Activated CD8-positive, alpha-beta T cell treated with anti-CD3 and anti-CD28 coated beads for 36 hours (primary cell): Measurements from ENCODE around the gene CXCL16. TPM values are rescaled to one million over a fixed set of nuclear protein-coding genes. Genes with fewer than 3 reads are reported as not detected.

Experiments
- ATAC-seq: fragments of 200-7000 bp; cut with Tn5 transposase; one replicate; pipeline ENCODE4 v1.10.0; 2021; ENCODE audit warnings: mild to moderate bottlenecking, moderate library complexity
- CTCF ChIA-PET: fragments of 350-600 bp; sonication (Branson Sonifier 250); formaldehyde crosslinking; loops from one replicate; lab custom pipeline; 2021; ENCODE audit warnings: antibody characterized with exemption; lab: Charles Lee
- POLR2A ChIA-PET: fragments of 350-600 bp; sonication (Branson Sonifier 250); formaldehyde crosslinking; loops from one replicate; lab custom pipeline; 2021; ENCODE audit warnings: antibody characterized with exemption; lab: Charles Lee
- DNase-seq: peaks from one replicate; pipeline ENCODE4 v3.0.0-alpha.2; 2020
- H3K27ac Mint-ChIP-seq: one replicate; pipeline ENCODE4 v1.8.0; 2021; ENCODE audit warnings: mild to moderate bottlenecking, mixed read lengths
- H3K27me3 Mint-ChIP-seq: one replicate; pipeline ENCODE4 v1.8.0; 2021; ENCODE audit warnings: mixed read lengths
- H3K36me3 Mint-ChIP-seq: one replicate; pipeline ENCODE4 v1.8.0; 2021; ENCODE audit warnings: low read depth, mixed read lengths
- H3K4me1 Mint-ChIP-seq: one replicate; pipeline ENCODE4 v1.8.0; 2021; ENCODE audit warnings: low read depth, mixed read lengths
- H3K4me3 Mint-ChIP-seq: one replicate; pipeline ENCODE4 v1.8.0; 2021; ENCODE audit warnings: mild to moderate bottlenecking, moderate library complexity, mixed read lengths
- H3K9me3 Mint-ChIP-seq: one replicate; pipeline ENCODE4 v1.8.0; 2021; ENCODE audit warnings: mixed read lengths
- CTCF ChIP-seq: fragments of 200-600 bp; IDR thresholded peaks from one replicate; pipeline ENCODE4 v1.8.0; 2022; ENCODE audit warnings: antibody characterized with exemption, mild to moderate bottlenecking
- intact Hi-C: fragments of 100-400 bp; cut with micrococcal nuclease; formaldehyde crosslinking; loops from one replicate; pipeline ENCODE4 v1.10.0; 2022
- total RNA-seq, 2 experiments: library from RNA; stranded (reverse); gene quantifications; one replicate each; pipeline ENCODE4 v1.2.3, GENCODE V29; 2021

Gene CXCL16
- total RNA-seq, 2 experiments from 2014 or later, result 2.0 to 2.5 TPM

GRCh38 chr17:4725646-4726310 is 13.9 kb downstream of the CXCL16 start:
- no peak for ATAC-seq
- Mint-ChIP-seq H3K4me3 (no peak overlapping the region), H3K27ac (no peak overlapping the region), H3K27me3 (no peaks in the 10 kb centered on the region), H3K9me3 (no peaks in the 10 kb centered on the region), H3K4me1 (peaks cover 24% of the 10 kb centered on the region), H3K36me3 (no peaks in the 10 kb centered on the region)
- intact Hi-C loops, result no loop called here
- ChIA-PET POLR2A (interaction anchor here (0.9 to 1.1 kb wide), 3 partner anchors 10 to 22 kb away, joined by 3 to 5 read pairs (median 4); no protein-coding TSS in a partner anchor), CTCF (interaction anchor here (0.7 to 0.9 kb wide), 3 partner anchors 12 to 62 kb away, joined by 3 read pairs; partner anchors contain the start of gene ARRB2)
- DNase-seq, result no peak
- TF ChIP-seq CTCF, result no peak

GRCh38 chr17:4724650-4725049 is 15.1 kb downstream of the CXCL16 start:
- Mint-ChIP-seq H3K36me3 (peaks cover 9% of the 10 kb centered on the region), H3K4me1 (peaks cover 19% of the 10 kb centered on the region), H3K9me3 (no peaks in the 10 kb centered on the region), H3K27ac (no peak overlapping the region), H3K27me3 (no peaks in the 10 kb centered on the region), H3K4me3 (no peak overlapping the region)
- ATAC-seq (no peak), DNase-seq (no peak)
- POLR2A ChIA-PET, result interaction anchor here (0.7 kb wide), 1 partner anchor 551 kb away, joined by 3 read pairs; no protein-coding TSS in a partner anchor
- CTCF ChIA-PET, result no interaction called here
- TF ChIP-seq CTCF, result no peak
- intact Hi-C loops, result no loop called here

- ChIA-PET POLR2A (interaction anchor here (0.6 to 0.7 kb wide), 2 partner anchors 19 to 196 kb away, joined by 3 read pairs; partner anchors contain the start of gene PELP1), CTCF (no interaction called here)
- intact Hi-C loops, result no loop called here
- TF ChIP-seq CTCF, result no peak
- ATAC-seq, result no peak
- Mint-ChIP-seq H3K36me3 (peaks cover 21% of the 10 kb centered on the region), H3K27me3 (no peaks in the 10 kb centered on the region), H3K27ac (no peak overlapping the region), H3K4me3 (no peak overlapping the region), H3K4me1 (peaks cover 11% of the 10 kb centered on the region), H3K9me3 (no peaks in the 10 kb centered on the region)
- DNase-seq, result no peak
These were observed 17.0 kb downstream of the CXCL16 start for GRCh38 chr17:4722678-4723240.

- TF ChIP-seq CTCF, result no peak
- DNase-seq, result peak; percentile 43
- no peak overlapping the region for H3K27ac Mint-ChIP-seq
- H3K36me3 Mint-ChIP-seq, result peaks cover 30% of the 10 kb centered on the region
- H3K27me3 Mint-ChIP-seq, result no peaks in the 10 kb centered on the region
- H3K4me1 Mint-ChIP-seq, result peaks cover 14% of the 10 kb centered on the region
- no peaks in the 10 kb centered on the region for H3K9me3 Mint-ChIP-seq
- CTCF ChIA-PET, result interaction anchor here (0.8 kb wide), 1 partner anchor 66 kb away, joined by 3 read pairs; no protein-coding TSS in a partner anchor
- H3K4me3 Mint-ChIP-seq, result no peak overlapping the region
- POLR2A ChIA-PET, result interaction anchor here (0.6 to 3.0 kb wide), 7 partner anchors 9 to 227 kb away, joined by 3 to 17 read pairs (median 3); partner anchors contain the start of genes ARRB2, C17orf107, PELP1 and PFN1
- intact Hi-C loops, result no loop called here
- peak; percentile 56 for ATAC-seq
These were observed 18.3 kb downstream of the CXCL16 start for GRCh38 chr17:4721203-4722135.
